Left lung (tissue), 10 donors: ENCODE data around the gene ZNF764. TPM values are rescaled to one million over a fixed set of nuclear protein-coding genes. Genes with fewer than 3 reads are reported as not detected.
"Not testable (repeated sequence)": the region's sequence is repeated elsewhere in the genome, so short reads cannot be mapped to it uniquely, and the experiment has no call there.

Experiments
- ATAC-seq: fragments of 200-7000 bp; cut with Tn5 transposase; one replicate; pipeline ENCODE4 v1.9.1; 2020; ENCODE audit warnings: moderate library complexity
- DNase-seq, 4 donors: peaks; one replicate each; pipeline ENCODE4 v3.0.0-alpha.2; 2013 to 2020
- H3K27ac ChIP-seq, 2 donors: fragments of 200-600 bp; sonication (generic) in 1 of 2; one replicate each; pipeline versions ENCODE4 v1.5.0 to v1.8.0; 2020 to 2021
- H3K27me3 ChIP-seq, 2 donors: fragments of 200-600 bp; sonication (generic) in 1 of 2; one replicate each; pipeline versions ENCODE4 v1.5.0 to v1.8.0; 2020 to 2021
- H3K36me3 ChIP-seq, 2 donors: fragments of 200-600 bp; sonication (generic) in 1 of 2; one replicate each; pipeline versions ENCODE4 v1.5.0 to v1.8.0; 2020 to 2021
- H3K4me1 ChIP-seq, 2 donors: fragments of 200-600 bp; one replicate each; pipeline ENCODE4 v1.8.0; 2021
- H3K4me3 ChIP-seq, 2 donors: fragments of 200-600 bp; sonication (generic) in 1 of 2; one replicate each; pipeline versions ENCODE4 v1.5.0 to v1.8.0; 2020 to 2021; ENCODE audit warnings: mild to moderate bottlenecking in 1 of 2
- H3K9me3 ChIP-seq, 2 donors: fragments of 200-600 bp; sonication (generic) in 1 of 2; one replicate each; pipeline versions ENCODE4 v1.5.0 to v1.8.0; 2020 to 2021
- intact Hi-C, 2 donors: fragments of 100-400 bp; cut with DNase I; formaldehyde crosslinking; loops; one replicate each; pipeline versions ENCODE4 v1.11.2 to v1.14.2; 2022
- polyA plus RNA-seq, 6 donors: library from polyadenylated mRNA; unstranded; fragments of 120-200 nt; gene quantifications; one replicate each; pipeline ENCODE4 v1.2.1, GENCODE V29; 2013; ENCODE audit not compliant: insufficient read length in 6 of 6
- total RNA-seq, 2 donors: library from RNA; stranded (reverse); fragmentation: NEBNext Ultra II Directional; extraction: Animal tissue kit (Norgen Biotek cat#: 25700); gene quantifications; one replicate each; pipeline ENCODE4 v1.2.1, GENCODE V29; 2021
- TF ChIP-seq, protein P1 (sequence below), 2 donors: fragments of 200-600 bp; sonication (generic) in 1 of 2; IDR thresholded peaks; one replicate each; pipeline versions ENCODE4 v1.5.0 to v1.8.0; 2021; ENCODE audit warnings: antibody characterized with exemption in 2 of 2
- donor health status: DM: no; HTN: yes; CAD: no.
- donor health status: DM: no; HTN: no; CAD: no.

The ZNF764 gene
- total and polyA plus RNA-seq, 8 donors = 7.4 to 15.8 (median 11.8) TPM

DNA sequence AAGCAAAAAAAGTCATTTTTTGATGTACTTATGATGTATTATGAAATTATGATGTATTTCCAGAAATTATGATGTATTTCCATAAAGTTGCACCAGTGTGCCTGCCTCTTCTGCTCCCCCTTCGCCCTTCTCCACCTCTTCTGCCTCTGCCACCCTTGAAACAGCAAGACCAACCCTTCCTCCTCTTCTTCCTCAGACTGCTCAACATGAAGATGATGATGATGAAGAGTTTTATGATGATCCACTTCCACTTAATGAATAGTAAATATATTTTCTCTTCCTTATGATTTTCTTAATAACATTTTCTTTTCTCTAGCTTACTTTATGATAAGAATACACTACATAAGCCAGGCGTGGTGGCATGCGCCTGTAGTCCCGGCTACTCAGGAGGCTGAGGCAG lies 34.7 kb upstream of the ZNF764 start:
- intact Hi-C loops = no loop called here
- DNase-seq = no peak
- ATAC-seq = no peak
- H3K4me1 ChIP-seq = no peaks in the 10 kb centered on the region
- no peaks in the 10 kb centered on the region for H3K27me3 ChIP-seq
- TF ChIP-seq, protein P1, sequence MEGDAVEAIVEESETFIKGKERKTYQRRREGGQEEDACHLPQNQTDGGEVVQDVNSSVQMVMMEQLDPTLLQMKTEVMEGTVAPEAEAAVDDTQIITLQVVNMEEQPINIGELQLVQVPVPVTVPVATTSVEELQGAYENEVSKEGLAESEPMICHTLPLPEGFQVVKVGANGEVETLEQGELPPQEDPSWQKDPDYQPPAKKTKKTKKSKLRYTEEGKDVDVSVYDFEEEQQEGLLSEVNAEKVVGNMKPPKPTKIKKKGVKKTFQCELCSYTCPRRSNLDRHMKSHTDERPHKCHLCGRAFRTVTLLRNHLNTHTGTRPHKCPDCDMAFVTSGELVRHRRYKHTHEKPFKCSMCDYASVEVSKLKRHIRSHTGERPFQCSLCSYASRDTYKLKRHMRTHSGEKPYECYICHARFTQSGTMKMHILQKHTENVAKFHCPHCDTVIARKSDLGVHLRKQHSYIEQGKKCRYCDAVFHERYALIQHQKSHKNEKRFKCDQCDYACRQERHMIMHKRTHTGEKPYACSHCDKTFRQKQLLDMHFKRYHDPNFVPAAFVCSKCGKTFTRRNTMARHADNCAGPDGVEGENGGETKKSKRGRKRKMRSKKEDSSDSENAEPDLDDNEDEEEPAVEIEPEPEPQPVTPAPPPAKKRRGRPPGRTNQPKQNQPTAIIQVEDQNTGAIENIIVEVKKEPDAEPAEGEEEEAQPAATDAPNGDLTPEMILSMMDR (IDR thresholded peaks at IDR 0.05) = no peak
- no peaks in the 10 kb centered on the region for H3K36me3 ChIP-seq
- no peak overlapping the region for H3K27ac ChIP-seq
- no peak overlapping the region for H3K4me3 ChIP-seq
- no peaks in the 10 kb centered on the region for H3K9me3 ChIP-seq

DNA sequence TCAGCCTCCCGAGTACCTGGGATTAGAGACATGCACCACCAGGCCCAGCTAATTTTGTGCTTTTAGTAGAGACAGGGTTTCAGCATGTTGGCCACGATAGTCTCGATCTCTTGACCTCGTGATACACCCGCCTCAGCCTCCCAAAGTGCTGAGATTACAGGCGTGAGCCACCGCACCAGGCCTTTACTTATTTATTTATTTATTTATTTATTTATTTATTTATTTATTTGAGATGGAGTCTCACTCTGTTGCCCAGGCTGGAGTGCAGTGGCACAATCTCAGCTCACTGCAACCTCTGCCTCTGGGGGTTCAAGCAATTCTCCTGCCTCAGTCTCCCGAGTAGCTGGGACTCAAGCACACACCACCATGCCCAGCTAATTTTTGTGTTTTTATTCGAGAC lies 32.7 kb upstream of the ZNF764 start:
- H3K27ac ChIP-seq, H3K9me3 ChIP-seq, intact Hi-C loops: not testable (repeated sequence)

DNA sequence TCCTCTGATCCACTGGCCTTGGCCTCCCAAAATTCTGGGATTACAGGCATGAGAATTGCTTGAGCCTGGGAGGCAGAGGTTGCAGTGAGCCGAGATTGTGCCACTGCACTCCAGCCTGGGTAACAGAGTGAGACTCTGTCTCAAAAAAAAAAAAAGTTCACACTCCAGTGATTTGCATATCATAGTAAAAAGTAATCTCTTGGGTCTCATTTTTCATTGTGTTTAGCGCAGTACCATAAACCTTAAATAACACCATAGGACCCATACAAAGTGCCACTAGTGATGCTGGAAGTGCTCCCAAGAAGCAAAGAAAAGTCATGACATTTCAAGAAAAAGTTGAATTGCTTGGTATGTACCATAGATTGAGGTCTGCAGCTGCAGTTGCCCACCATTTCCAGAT lies 31.4 kb upstream of the ZNF764 start:
- DNase-seq, H3K27ac ChIP-seq, H3K4me3 ChIP-seq, H3K36me3 ChIP-seq, H3K9me3 ChIP-seq, ATAC-seq, H3K27me3 ChIP-seq, intact Hi-C loops: not testable (repeated sequence)
- H3K4me1 ChIP-seq = peaks cover 3 to 13% of the 10 kb centered on the region in 2 donors

More for the DNA sequence above, 32.7 kb upstream of the ZNF764 start:
- not testable (repeated sequence) for H3K4me1 ChIP-seq, H3K27me3 ChIP-seq, H3K4me3 ChIP-seq, ATAC-seq, H3K36me3 ChIP-seq, DNase-seq

DNA sequence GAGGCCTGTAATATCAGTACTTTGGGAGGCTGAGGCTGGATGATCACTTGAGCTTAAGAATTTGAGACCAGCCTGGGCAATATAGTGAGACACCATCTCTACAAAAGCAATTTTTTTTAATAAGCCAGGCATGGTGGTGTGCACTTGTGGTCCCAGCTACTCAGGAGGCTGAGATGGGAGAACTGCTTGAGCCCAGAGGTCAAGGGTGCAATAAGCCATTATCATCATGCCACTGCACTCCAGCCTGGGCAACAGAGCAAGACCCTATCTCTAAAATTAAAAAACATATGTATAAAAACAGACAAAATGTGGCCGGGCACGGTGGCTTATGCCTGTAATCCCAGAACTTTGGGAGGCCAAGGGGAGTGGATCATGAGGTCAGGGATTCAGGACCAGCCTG lies 30.5 kb upstream of the ZNF764 start:
- Histone ChIP-seq H3K9me3 (no peaks in the 10 kb centered on the region), H3K4me3 (no peak overlapping the region), H3K27me3 (no peaks in the 10 kb centered on the region), H3K36me3 (no peaks in the 10 kb centered on the region), H3K27ac (no peak overlapping the region), H3K4me1 (peaks cover 3 to 23% of the 10 kb centered on the region in 2 donors)
- DNase-seq (no peak), ATAC-seq (no peak)
- intact Hi-C loops = no loop called here
- TF ChIP-seq, protein P1 (IDR thresholded peaks at IDR 0.05) = no peak

DNA sequence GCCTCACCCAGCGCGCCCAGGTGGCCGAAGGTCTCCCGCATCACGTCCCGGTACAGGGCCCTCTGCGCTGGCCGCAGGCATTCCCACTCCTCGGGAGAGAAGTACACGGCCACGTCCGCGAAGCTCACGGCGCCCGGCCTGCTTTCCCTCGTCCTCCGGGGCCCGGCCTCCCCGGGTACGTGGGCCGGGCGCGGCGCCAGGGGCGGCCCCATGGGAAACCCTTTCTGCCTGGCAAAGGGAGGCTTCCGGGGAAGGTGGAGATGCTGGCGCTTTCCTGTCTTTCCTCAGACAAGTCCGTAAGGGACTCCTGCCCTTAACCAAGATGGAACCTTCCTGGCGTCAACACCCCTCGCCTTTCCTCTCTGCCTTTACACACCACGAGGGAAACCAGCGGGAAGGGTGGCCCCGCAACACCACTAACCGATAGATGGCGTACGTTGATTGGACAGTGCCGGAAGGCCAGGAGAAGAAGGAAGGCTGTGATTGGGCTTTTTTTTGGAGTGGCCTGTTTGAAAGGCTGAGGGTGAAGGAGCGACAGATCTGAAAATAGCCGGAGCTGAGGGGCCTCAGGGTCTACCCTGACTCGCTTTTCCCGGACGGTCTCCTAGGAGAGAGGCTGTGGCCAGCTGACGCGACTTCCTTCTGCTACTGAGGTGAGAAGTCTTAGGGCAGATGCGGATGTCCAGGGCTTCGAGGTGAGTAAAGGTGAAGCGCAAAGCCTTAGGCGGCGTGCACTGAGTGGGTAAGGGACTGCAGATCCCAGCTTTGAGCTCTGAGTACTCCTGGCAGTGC lies 27.4 kb upstream of the ZNF764 start, which contains the start of gene ZNF785:
Gene ZNF785, minus strand, starts transcription at position 298 of the 792 bp plus-strand sequence. Its CDS starts 86 bp downstream, at position 212.
- TF ChIP-seq, protein P1 (IDR thresholded peaks at IDR 0.05) = peak in 1 of 2 donors; percentile 53
- peaks cover 3 to 37% of the 10 kb centered on the region in 2 donors for H3K4me1 ChIP-seq
- no peaks in the 10 kb centered on the region for H3K27me3 ChIP-seq
- intact Hi-C loops = no loop called here
- ATAC-seq (peak; percentile 99), DNase-seq (peak; percentile 91 to 98 (median 96))
- no peaks in the 10 kb centered on the region for H3K9me3 ChIP-seq
- peaks cover 0 to 28% of the 10 kb centered on the region in 2 donors for H3K36me3 ChIP-seq
- H3K27ac ChIP-seq = peak within 1 kb of the TSS; percentile 84 to 95
- peak within 1 kb of the TSS; percentile 72 to 85 for H3K4me3 ChIP-seq

DNA sequence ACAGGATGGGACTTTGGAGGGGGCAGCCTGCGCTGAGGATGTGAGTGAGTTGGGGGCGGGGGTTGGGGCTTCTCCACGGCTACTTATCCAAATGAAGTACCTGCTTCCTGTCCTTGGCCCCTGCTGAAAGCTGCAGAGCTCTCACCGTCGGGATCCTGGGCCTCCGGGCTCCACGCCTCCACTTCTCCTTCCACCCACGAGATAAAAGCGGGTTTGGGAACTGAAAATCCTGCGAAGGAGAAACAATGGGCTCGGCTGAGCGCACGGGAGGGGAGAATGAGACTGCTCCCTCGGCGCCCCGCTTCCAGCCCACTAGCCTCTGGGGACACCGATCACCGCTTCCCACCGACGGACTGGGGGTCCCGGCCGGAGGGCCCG lies 26.8 kb upstream of the ZNF764 start:
- TF ChIP-seq, protein P1 (IDR thresholded peaks at IDR 0.05) = no peak
- DNase-seq = peak in 1 of 4 donors; percentile 8
- Histone ChIP-seq H3K27me3 (no peaks in the 10 kb centered on the region), H3K4me3 (peak overlapping the region; percentile 72 to 85), H3K27ac (peak overlapping the region; percentile 84 to 95), H3K9me3 (no peaks in the 10 kb centered on the region), H3K4me1 (peaks cover 3 to 37% of the 10 kb centered on the region in 2 donors), H3K36me3 (peaks cover 0 to 30% of the 10 kb centered on the region in 2 donors)
- intact Hi-C loops = no loop called here
- ATAC-seq = no peak
